OCI-LY7 (cell line): ENCODE results near the gene YBX1. TPM values are rescaled to one million over a fixed set of nuclear protein-coding genes. Genes with fewer than 3 reads are reported as not detected.

Source experiments
- BruUV-seq: library from RNA; stranded (reverse); fragments of 400-500 nt; replicated peaks from 2 replicates; lab custom pipeline; 2021; lab: Mats Ljungman, UMichigan
- CTCF ChIA-PET: fragments of 300-600 bp; sonication (Branson Sonifier 250); formaldehyde crosslinking; loops from one replicate; lab custom pipeline; 2022; ENCODE audit warnings: antibody characterized with exemption; ENCODE audit not compliant: unreplicated experiment; lab: Charles Lee
- POLR2A ChIA-PET: fragments of 300-600 bp; sonication (Branson Sonifier 250); formaldehyde crosslinking; loops from one replicate; lab custom pipeline; 2022; ENCODE audit warnings: antibody characterized with exemption; lab: Charles Lee
- DNase-seq: peaks from one replicate; pipeline ENCODE4 v3.0.0-alpha.2; 2015; ENCODE audit warnings: low spot score
- H2AFZ ChIP-seq: fragments of 200-600 bp; sonication (generic), shearing (Covaris generic); 2 replicates; pipeline ENCODE4 v1.6.1; 2014; ENCODE audit warnings: mild to moderate bottlenecking, antibody characterized with exemption, low read length, moderate library complexity
- H3K27ac ChIP-seq: fragments of 200-600 bp; sonication (generic); 2 replicates; pipeline ENCODE4 v1.5.1; 2014; ENCODE audit warnings: mixed run types, low read depth, mild to moderate bottlenecking, moderate library complexity, low read length, inconsistent platforms; ENCODE audit not compliant: poor library complexity, severe bottlenecking
- H3K36me3 ChIP-seq: fragments of 200-600 bp; sonication (generic); 2 replicates; pipeline ENCODE4 v1.6.1; 2014; ENCODE audit warnings: mild to moderate bottlenecking, antibody characterized with exemption, low read length, moderate library complexity, mixed read lengths; ENCODE audit not compliant: insufficient read depth
- H3K4me1 ChIP-seq: fragments of 200-600 bp; sonication (generic); 2 replicates; pipeline ENCODE4 v1.5.1; 2014; ENCODE audit warnings: mild to moderate bottlenecking, low read length; ENCODE audit not compliant: insufficient read depth, poor library complexity, severe bottlenecking
- H3K4me2 ChIP-seq: fragments of 200-600 bp; sonication (generic); 2 replicates; pipeline ENCODE4 v1.6.1; 2014; ENCODE audit warnings: mild to moderate bottlenecking, low read length
- H3K4me3 ChIP-seq: fragments of 200-600 bp; sonication (generic); 2 replicates; pipeline ENCODE4 v1.5.1; 2014; ENCODE audit warnings: mild to moderate bottlenecking, low read depth, low read length; ENCODE audit not compliant: poor library complexity, severe bottlenecking
- H3K79me2 ChIP-seq: fragments of 200-600 bp; sonication (generic); 2 replicates; pipeline ENCODE4 v1.6.1; 2016; ENCODE audit warnings: low read depth, mild to moderate bottlenecking, low read length, moderate library complexity, mixed read lengths; ENCODE audit not compliant: insufficient read depth
- H3K9me2 ChIP-seq: fragments of 200-600 bp; sonication (generic); 2 replicates; pipeline ENCODE4 v1.6.1; 2016; ENCODE audit warnings: mild to moderate bottlenecking, low read length, mixed read lengths; ENCODE audit not compliant: insufficient read depth
- H3K9me3 ChIP-seq: fragments of 200-600 bp; sonication (generic); 2 replicates; pipeline ENCODE4 v1.6.1; 2014; ENCODE audit warnings: mild to moderate bottlenecking, mixed run types, low read length, mixed read lengths
- H4K20me1 ChIP-seq: fragments of 200-600 bp; sonication (generic); 2 replicates; pipeline ENCODE4 v1.6.1; 2014; ENCODE audit warnings: mild to moderate bottlenecking, antibody characterized with exemption, low read length, moderate library complexity, mixed read lengths; ENCODE audit not compliant: insufficient read depth
- EZH2phosphoT487 ChIP-seq: fragments of 200-600 bp; sonication (generic); IDR thresholded peaks from 2 replicates; pipeline ENCODE4 v1.6.1; 2018; ENCODE audit warnings: low read depth, borderline replicate concordance, mild to moderate bottlenecking, mixed run types, antibody characterized with exemption, low read length, moderate library complexity, mixed read lengths
- intact Hi-C: fragments of 100-400 bp; cut with micrococcal nuclease; formaldehyde crosslinking; loops from one replicate; pipeline ENCODE4 v1.10.0; 2022; ENCODE audit not compliant: unreplicated experiment
- total RNA-seq, 2 experiments: library from RNA; depleted of rRNA in 1 of 2; stranded (reverse); fragments of >200 nt in 1 of 2; shearing (Covaris generic) in 1 of 2; gene quantifications; 2 replicates each; pipeline ENCODE4 v1.2.3, GENCODE V29; 2014 to 2022
- TF ChIP-seq, protein P1 (sequence below): fragments of 200-600 bp; sonication (generic); conservative IDR thresholded peaks from 2 replicates; pipeline ENCODE4 v1.5.1; 2014; ENCODE audit warnings: mild to moderate bottlenecking, antibody characterized with exemption, low read length, moderate library complexity, mixed read lengths

YBX1 gene
- total RNA-seq, 2 experiments from 2014 or later: 750 to 956 TPM

DNA sequence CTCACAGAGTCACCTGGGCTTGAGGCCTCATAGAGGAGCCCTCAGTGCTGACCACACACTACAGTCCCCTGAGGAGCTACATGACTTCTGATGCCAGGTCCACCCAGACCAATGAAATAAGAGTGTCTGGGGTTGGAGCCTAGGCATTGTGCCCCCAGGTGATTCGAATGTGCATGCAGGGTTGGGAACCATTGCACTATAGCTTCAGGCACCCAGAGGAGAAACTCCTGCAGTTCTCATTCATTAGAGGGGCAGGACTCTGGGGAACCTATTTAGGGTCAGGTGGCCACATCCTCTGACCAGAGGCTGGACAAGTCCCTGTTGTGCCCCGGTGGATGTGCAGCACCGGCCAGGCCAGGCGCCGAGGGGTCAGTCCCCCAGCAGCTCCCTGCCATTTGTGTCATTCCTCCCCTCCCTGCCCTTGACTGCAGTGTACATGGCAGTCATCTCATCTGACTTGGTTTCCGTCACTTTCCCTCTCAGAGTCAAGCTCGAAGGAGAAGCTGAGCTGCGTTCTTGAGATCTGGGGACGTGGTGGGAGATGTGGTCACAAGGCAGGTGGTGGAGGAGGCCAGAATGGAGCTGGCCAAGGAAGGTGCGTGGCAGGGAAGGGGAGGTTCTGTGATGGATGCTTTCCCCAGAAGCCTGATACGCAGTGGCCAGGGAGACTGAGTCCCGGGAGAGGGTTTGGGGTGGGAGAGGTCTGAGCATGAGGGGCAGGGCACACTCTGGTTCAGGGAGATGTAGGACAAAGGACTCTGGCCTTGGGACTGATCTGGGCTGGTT, 51.4 kb downstream of the YBX1 start:
- intact Hi-C loops: no loop called here
- ChIA-PET CTCF (no interaction called here), POLR2A (interaction anchor here (0.6 kb wide), 1 partner anchor 10 kb away, joined by 3 read pairs; no protein-coding TSS in a partner anchor)

GRCh38 chr1:42734201-42735035, 52.2 kb downstream of the YBX1 start:
- H3K36me3 ChIP-seq: no peaks in the 10 kb centered on the region
- intact Hi-C loops: no loop called here
- no peaks in the 10 kb centered on the region for H4K20me1 ChIP-seq
- no peaks in the 10 kb centered on the region for H3K9me3 ChIP-seq
- CTCF ChIA-PET: no interaction called here
- H3K79me2 ChIP-seq: no peaks in the 10 kb centered on the region
- TF ChIP-seq, protein P1, sequence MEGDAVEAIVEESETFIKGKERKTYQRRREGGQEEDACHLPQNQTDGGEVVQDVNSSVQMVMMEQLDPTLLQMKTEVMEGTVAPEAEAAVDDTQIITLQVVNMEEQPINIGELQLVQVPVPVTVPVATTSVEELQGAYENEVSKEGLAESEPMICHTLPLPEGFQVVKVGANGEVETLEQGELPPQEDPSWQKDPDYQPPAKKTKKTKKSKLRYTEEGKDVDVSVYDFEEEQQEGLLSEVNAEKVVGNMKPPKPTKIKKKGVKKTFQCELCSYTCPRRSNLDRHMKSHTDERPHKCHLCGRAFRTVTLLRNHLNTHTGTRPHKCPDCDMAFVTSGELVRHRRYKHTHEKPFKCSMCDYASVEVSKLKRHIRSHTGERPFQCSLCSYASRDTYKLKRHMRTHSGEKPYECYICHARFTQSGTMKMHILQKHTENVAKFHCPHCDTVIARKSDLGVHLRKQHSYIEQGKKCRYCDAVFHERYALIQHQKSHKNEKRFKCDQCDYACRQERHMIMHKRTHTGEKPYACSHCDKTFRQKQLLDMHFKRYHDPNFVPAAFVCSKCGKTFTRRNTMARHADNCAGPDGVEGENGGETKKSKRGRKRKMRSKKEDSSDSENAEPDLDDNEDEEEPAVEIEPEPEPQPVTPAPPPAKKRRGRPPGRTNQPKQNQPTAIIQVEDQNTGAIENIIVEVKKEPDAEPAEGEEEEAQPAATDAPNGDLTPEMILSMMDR: no peak
- no peak for TF ChIP-seq EZH2phosphoT487
- no peaks in the 10 kb centered on the region for H3K9me2 ChIP-seq
- H3K4me3 ChIP-seq: no peak overlapping the region
- BruUV-seq: no TSS peak
- H3K27ac ChIP-seq: no peak overlapping the region
- peaks cover 11% of the 10 kb centered on the region for H3K4me1 ChIP-seq
- POLR2A ChIA-PET: interaction anchor here (0.6 kb wide), 1 partner anchor 11 kb away, joined by 3 read pairs; no protein-coding TSS in a partner anchor
- H3K4me2 ChIP-seq: no peak overlapping the region
- DNase-seq: no peak
- H2AFZ ChIP-seq: no peak overlapping the region

More for the DNA sequence above, 51.4 kb downstream of the YBX1 start:
- H3K9me2 ChIP-seq: no peaks in the 10 kb centered on the region
- H3K36me3 ChIP-seq: no peaks in the 10 kb centered on the region
- H3K79me2 ChIP-seq: no peaks in the 10 kb centered on the region
- no peak for DNase-seq
- no peak overlapping the region for H3K4me2 ChIP-seq
- H3K4me1 ChIP-seq: peaks cover 11% of the 10 kb centered on the region
- no TSS peak for BruUV-seq
- H4K20me1 ChIP-seq: no peaks in the 10 kb centered on the region
- no peak overlapping the region for H3K27ac ChIP-seq
- H3K4me3 ChIP-seq: no peak overlapping the region
- no peak overlapping the region for H2AFZ ChIP-seq
- H3K9me3 ChIP-seq: no peaks in the 10 kb centered on the region
- TF ChIP-seq EZH2phosphoT487: no peak
- TF ChIP-seq, protein P1: no peak
